ENCODE results near the gene COL26A1. TPM values are rescaled to one million over a fixed set of nuclear protein-coding genes. Genes with fewer than 3 reads are reported as not detected.

The COL26A1 gene
- polyA plus RNA-seq, 1 donor from 2014 or later, result 36.6 TPM

DNA sequence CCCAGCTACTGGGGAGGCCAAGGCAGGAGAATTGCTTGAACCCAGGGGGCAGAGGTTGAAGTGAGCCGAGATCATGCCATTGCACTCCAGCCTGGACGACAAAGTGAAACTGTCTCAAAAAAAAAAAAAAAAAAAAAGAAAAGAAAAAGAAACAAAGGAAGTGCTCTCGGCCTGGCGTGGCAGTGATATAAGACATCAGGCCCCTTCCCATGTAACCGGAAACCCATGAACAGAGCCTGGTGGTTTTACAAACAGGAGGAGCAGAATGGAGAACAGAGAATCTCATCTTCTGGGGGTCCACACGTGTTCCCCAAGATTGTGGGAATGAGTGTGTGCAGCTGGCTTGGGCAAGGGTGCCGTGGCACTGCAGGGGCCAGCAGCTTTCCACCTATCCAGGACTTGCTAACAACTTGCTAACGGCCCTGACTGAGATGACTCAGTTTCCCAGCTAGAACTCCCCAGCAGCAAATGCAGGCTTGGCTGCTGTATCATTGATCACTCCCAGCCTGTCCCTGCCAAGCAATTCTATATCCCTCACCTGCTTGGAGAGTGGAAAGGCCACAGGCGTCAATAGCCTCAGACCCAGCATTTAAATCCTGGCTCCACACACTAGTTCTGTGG lies 103.0 kb downstream of the COL26A1 start:
- Histone ChIP-seq H3K9me2 (ENCODE audit: insufficient read depth, low read length) (no peaks in the 10 kb centered on the region), H3K27ac (ENCODE audit: low read length) (no peak overlapping the region), H3K4me3 (ENCODE audit: low read length) (no peak overlapping the region), H4K20me1 (ENCODE audit: insufficient read depth) (no peaks in the 10 kb centered on the region), H3K4me2 (ENCODE audit: low read length) (no peak overlapping the region), H3K79me2 (replicated peaks; ENCODE audit: insufficient read depth, low read length) (no peaks in the 10 kb centered on the region), H3K9ac (ENCODE audit: low read length) (no peak overlapping the region), H3F3A (ENCODE audit: insufficient read depth, low read length, poor library complexity, severe bottlenecking) (no peaks in the 10 kb centered on the region), H3K9me3 (ENCODE audit: low read length) (no peaks in the 10 kb centered on the region), H3K27me3 (ENCODE audit: insufficient read depth, low read depth, low read length) (no peaks in the 10 kb centered on the region), H2AFZ (ENCODE audit: low read depth, low read length) (no peak overlapping the region), H3K36me3 (ENCODE audit: insufficient read depth, low read length) (no peaks in the 10 kb centered on the region)
- TF ChIP-seq EP300 (conservative IDR thresholded peaks at IDR 0.05; ENCODE audit: poor library complexity, severe bottlenecking) (no peak), TAF1 (IDR thresholded peaks at IDR 0.05; ENCODE audit: low read depth) (no peak), MXI1 (conservative IDR thresholded peaks at IDR 0.05; ENCODE audit: poor library complexity, severe bottlenecking) (no peak), REST (IDR thresholded peaks at IDR 0.05; ENCODE audit: borderline replicate concordance) (no peak), RAD21 (conservative IDR thresholded peaks at IDR 0.05) (no peak), POLR2AphosphoS5 (IDR thresholded peaks at IDR 0.05) (no peak), EZH2 (IDR thresholded peaks at IDR 0.05; ENCODE audit: borderline replicate concordance, insufficient read depth, low read length, poor library complexity, severe bottlenecking) (no peak)
- TF ChIP-seq, protein P1, sequence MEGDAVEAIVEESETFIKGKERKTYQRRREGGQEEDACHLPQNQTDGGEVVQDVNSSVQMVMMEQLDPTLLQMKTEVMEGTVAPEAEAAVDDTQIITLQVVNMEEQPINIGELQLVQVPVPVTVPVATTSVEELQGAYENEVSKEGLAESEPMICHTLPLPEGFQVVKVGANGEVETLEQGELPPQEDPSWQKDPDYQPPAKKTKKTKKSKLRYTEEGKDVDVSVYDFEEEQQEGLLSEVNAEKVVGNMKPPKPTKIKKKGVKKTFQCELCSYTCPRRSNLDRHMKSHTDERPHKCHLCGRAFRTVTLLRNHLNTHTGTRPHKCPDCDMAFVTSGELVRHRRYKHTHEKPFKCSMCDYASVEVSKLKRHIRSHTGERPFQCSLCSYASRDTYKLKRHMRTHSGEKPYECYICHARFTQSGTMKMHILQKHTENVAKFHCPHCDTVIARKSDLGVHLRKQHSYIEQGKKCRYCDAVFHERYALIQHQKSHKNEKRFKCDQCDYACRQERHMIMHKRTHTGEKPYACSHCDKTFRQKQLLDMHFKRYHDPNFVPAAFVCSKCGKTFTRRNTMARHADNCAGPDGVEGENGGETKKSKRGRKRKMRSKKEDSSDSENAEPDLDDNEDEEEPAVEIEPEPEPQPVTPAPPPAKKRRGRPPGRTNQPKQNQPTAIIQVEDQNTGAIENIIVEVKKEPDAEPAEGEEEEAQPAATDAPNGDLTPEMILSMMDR (IDR thresholded peaks at IDR 0.05; ENCODE audit: poor library complexity, severe bottlenecking), result no peak

DNA sequence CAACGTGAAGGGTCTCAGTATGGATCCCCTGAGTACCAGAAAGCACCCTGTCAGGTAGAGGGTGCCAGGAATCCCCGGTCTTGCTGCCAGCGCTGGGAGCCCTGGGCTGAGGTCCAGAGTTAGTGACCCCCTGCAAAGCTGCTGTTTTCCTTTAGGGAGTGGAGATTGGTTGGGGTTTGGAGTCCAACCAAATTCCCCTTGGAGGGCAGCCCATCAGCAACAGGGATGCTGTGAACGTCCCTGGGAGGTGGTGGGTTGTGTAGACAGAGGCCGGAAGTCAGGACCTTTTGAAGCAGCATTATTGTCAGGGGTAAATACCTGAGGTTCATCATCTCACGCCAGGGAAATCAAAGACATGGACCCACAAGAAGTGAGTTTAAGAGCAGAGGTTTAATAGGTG lies 104.2 kb downstream of the COL26A1 start:
- H3K27ac ChIP-seq (ENCODE audit: low read length), result no peak overlapping the region
- H3K9ac ChIP-seq (ENCODE audit: low read length), result no peak overlapping the region
- no peaks in the 10 kb centered on the region for H3K27me3 ChIP-seq (ENCODE audit: insufficient read depth, low read depth, low read length)
- H3K9me3 ChIP-seq (ENCODE audit: low read length), result no peaks in the 10 kb centered on the region
- no peaks in the 10 kb centered on the region for H4K20me1 ChIP-seq (ENCODE audit: insufficient read depth)
- no peaks in the 10 kb centered on the region for H3K79me2 ChIP-seq (replicated peaks; ENCODE audit: insufficient read depth, low read length)
- H3K36me3 ChIP-seq (ENCODE audit: insufficient read depth, low read length), result no peaks in the 10 kb centered on the region
- H3F3A ChIP-seq (ENCODE audit: insufficient read depth, low read length, poor library complexity, severe bottlenecking), result no peaks in the 10 kb centered on the region
- TF ChIP-seq REST (IDR thresholded peaks at IDR 0.05; ENCODE audit: borderline replicate concordance) (no peak), RAD21 (conservative IDR thresholded peaks at IDR 0.05) (no peak), TAF1 (IDR thresholded peaks at IDR 0.05; ENCODE audit: low read depth) (no peak), MXI1 (conservative IDR thresholded peaks at IDR 0.05; ENCODE audit: poor library complexity, severe bottlenecking) (no peak), EZH2 (IDR thresholded peaks at IDR 0.05; ENCODE audit: borderline replicate concordance, insufficient read depth, low read length, poor library complexity, severe bottlenecking) (no peak), SMC3 (conservative IDR thresholded peaks at IDR 0.05; ENCODE audit: poor library complexity) (no peak), POLR2AphosphoS5 (IDR thresholded peaks at IDR 0.05) (no peak), EP300 (conservative IDR thresholded peaks at IDR 0.05; ENCODE audit: poor library complexity, severe bottlenecking) (no peak)
- TF ChIP-seq, protein P1 (IDR thresholded peaks at IDR 0.05; ENCODE audit: poor library complexity, severe bottlenecking), result no peak
- H2AFZ ChIP-seq (ENCODE audit: low read depth, low read length), result no peak overlapping the region
- no peak overlapping the region for H3K4me2 ChIP-seq (ENCODE audit: low read length)
- H3K9me2 ChIP-seq (ENCODE audit: insufficient read depth, low read length), result no peaks in the 10 kb centered on the region
- no peak overlapping the region for H3K4me3 ChIP-seq (ENCODE audit: low read length)

Data from neural cell (in vitro differentiated cells).